Measurements from ENCODE around the gene PPP1CB. TPM values are rescaled to one million over a fixed set of nuclear protein-coding genes. Genes with fewer than 3 reads are reported as not detected.

Gene PPP1CB
- total RNA-seq, 4 donors from 2014 or later = 141 to 315 (median 195) TPM

DNA sequence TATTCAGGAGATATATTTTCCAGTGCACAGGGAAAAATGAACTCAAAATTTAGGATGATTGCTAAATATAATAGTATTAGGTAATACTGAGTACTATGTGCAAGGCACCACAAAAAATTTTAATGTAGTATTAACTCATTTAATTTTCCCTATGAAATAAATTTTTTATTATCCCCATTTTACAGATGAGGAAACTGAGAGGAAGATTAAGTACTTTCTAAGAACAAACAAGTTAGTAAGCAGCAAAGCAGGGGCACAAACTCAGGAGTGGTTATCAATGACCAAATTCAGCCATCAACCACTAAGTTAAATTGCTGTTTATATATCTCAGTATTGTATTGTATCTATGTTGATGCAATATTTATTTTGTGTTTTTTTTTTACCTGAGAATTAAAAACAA, 73.2 kb downstream of the PPP1CB start:
- Histone ChIP-seq H3K4me1 (no peaks in the 10 kb centered on the region), H3K27ac (no peak overlapping the region), H3K27me3 (no peaks in the 10 kb centered on the region), H3K36me3 (no peaks in the 10 kb centered on the region), H3K4me3 (no peak overlapping the region), H3K9me3 (no peaks in the 10 kb centered on the region)
- no peak for DNase-seq
- intact Hi-C loops (cut with DNase I) = no loop called here
- TF ChIP-seq, protein P1, sequence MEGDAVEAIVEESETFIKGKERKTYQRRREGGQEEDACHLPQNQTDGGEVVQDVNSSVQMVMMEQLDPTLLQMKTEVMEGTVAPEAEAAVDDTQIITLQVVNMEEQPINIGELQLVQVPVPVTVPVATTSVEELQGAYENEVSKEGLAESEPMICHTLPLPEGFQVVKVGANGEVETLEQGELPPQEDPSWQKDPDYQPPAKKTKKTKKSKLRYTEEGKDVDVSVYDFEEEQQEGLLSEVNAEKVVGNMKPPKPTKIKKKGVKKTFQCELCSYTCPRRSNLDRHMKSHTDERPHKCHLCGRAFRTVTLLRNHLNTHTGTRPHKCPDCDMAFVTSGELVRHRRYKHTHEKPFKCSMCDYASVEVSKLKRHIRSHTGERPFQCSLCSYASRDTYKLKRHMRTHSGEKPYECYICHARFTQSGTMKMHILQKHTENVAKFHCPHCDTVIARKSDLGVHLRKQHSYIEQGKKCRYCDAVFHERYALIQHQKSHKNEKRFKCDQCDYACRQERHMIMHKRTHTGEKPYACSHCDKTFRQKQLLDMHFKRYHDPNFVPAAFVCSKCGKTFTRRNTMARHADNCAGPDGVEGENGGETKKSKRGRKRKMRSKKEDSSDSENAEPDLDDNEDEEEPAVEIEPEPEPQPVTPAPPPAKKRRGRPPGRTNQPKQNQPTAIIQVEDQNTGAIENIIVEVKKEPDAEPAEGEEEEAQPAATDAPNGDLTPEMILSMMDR (IDR thresholded peaks at IDR 0.05) = no peak
- TF ChIP-seq POLR2A (IDR thresholded peaks at IDR 0.05) = no peak

DNA sequence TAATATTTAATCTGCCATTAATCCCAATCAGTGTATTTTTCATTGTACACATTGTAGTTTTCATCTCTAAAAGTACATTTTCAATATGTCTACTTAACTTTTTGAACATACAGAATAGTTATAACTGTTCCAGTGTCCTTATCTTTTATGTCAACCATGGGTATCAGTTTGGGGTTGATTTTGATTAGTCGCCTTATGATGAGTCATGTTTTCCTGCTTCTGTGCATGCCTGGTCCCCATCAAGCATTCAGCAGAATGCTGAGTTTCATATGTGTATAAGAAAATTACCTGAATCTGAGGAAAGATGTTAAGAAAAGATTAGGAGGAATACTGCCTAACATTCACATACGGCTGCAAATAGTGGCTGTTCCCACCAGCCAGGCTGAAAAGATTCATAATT, 76.8 kb downstream of the PPP1CB start:
- no peak for DNase-seq
- H3K9me3 ChIP-seq = no peaks in the 10 kb centered on the region
- WGBS, 2 donors = 80% methylated on average over 2 of the region's 2 CpGs
- no peaks in the 10 kb centered on the region for H3K27me3 ChIP-seq
- intact Hi-C loops (cut with DNase I) = no loop called here
- TF ChIP-seq POLR2A (IDR thresholded peaks at IDR 0.05) = no peak
- TF ChIP-seq, protein P1 (IDR thresholded peaks at IDR 0.05) = no peak
- no peak overlapping the region for H3K4me3 ChIP-seq
- H3K27ac ChIP-seq = no peak overlapping the region
- no peaks in the 10 kb centered on the region for H3K4me1 ChIP-seq
- H3K36me3 ChIP-seq = no peaks in the 10 kb centered on the region

DNA sequence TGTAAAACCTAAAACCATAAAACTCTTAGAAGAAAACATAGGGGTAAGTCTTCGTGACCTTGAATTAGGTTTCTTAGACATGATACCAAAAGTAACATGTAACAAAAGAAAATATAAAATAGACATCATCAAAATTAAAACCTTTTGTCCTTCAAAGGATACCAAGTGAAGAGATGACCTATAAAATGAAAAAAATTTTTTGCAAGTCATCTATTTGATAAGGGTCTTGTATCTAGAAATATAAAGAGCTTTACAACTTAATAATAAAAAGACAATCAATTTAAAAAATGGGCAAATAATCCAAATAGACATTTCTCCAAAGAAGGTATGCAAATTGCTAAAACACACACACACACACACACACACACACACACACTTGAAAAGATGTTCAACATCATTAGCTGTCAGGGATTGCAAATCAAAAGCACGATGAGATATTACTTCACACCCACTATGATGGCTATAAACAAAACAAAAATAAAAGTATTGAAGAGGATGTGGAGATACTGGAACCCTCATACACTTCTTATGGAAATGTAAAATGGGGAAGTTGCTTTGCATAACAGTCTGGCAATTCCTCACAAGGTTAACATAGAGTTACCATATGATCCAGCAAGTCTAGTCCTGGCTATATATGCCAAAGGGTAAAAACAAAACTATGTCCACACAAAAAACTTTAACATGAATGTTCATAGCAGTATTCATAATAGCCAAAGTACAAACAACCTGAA, 82.3 kb downstream of the PPP1CB start:
- TF ChIP-seq, protein P1 (IDR thresholded peaks at IDR 0.05) = no peak
- no peak for TF ChIP-seq POLR2A (IDR thresholded peaks at IDR 0.05)
- intact Hi-C loops (cut with DNase I) = no loop called here
- 84 to 88% methylated on average over 2 of the region's 2 CpGs for whole genome bisulfite sequencing, 2 donors
- Histone ChIP-seq H3K27me3 (no peaks in the 10 kb centered on the region), H3K9me3 (no peaks in the 10 kb centered on the region), H3K4me1 (no peaks in the 10 kb centered on the region), H3K4me3 (no peak overlapping the region), H3K27ac (no peak overlapping the region), H3K36me3 (no peaks in the 10 kb centered on the region)
- no peak for DNase-seq

DNA sequence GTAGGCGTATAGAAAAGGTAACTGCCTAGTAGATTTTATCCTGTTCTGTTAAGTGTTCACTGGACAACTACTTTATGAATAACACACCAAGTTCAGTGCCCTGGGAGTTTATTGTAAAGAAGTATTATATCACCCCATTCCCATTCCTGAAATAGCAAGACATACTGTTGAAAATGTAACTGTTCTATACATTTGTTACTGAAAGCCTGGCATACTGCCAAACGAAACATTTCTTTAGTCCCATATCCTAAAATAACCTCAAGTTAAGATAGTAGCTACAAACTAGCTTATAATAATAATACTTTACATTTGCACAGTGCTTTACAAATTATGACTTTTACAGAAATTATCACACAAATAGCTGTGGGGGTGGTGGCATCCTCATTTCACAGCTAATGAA, 84.2 kb downstream of the PPP1CB start:
- intact Hi-C loops (cut with DNase I) = no loop called here
- TF ChIP-seq POLR2A (IDR thresholded peaks at IDR 0.05) = no peak
- TF ChIP-seq, protein P1 (IDR thresholded peaks at IDR 0.05) = no peak

DNA sequence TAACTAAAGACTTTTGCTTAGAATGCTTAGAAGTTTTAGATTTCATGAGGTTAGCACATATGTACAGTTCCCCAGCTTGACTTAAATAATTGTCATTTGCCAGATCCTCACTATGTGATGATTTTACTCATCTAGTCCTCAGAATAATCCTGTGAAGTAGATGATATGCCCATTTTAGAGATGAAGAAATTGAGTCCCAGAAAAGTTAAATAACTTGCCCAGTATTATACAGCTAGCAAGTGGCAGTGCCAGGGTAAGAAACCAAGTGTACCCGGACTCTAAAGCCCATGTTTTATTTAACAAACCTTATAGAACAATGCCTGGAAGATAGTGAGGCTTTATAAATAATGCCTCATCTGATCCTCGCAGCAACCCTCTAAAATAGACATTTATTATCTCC, 87.3 kb downstream of the PPP1CB start:
- no peak for TF ChIP-seq POLR2A (IDR thresholded peaks at IDR 0.05)
- TF ChIP-seq, protein P1 (IDR thresholded peaks at IDR 0.05) = no peak
- 87 to 92% methylated on average over 2 of the region's 2 CpGs for WGBS, 2 donors
- intact Hi-C loops (cut with DNase I) = no loop called here
- no peak overlapping the region for H3K27ac ChIP-seq
- no peak for DNase-seq
- H3K4me1 ChIP-seq = no peaks in the 10 kb centered on the region
- no peak overlapping the region for H3K4me3 ChIP-seq
- no peaks in the 10 kb centered on the region for H3K27me3 ChIP-seq
- no peaks in the 10 kb centered on the region for H3K36me3 ChIP-seq
- H3K9me3 ChIP-seq = no peaks in the 10 kb centered on the region

More for the DNA sequence above, 84.2 kb downstream of the PPP1CB start:
- no peaks in the 10 kb centered on the region for H3K36me3 ChIP-seq
- no peak overlapping the region for H3K4me3 ChIP-seq
- no peaks in the 10 kb centered on the region for H3K9me3 ChIP-seq
- WGBS, 2 donors = 57 to 67% methylated on average over 2 of the region's 2 CpGs
- no peak overlapping the region for H3K27ac ChIP-seq
- H3K27me3 ChIP-seq = no peaks in the 10 kb centered on the region
- no peaks in the 10 kb centered on the region for H3K4me1 ChIP-seq
- DNase-seq = no peak

Measured in esophagus squamous epithelium (tissue), 5 donors.